ENCODE data around the gene ADAP1.
"Not testable (repeated sequence)": the region's sequence is repeated elsewhere in the genome, so short reads cannot be mapped to it uniquely, and the experiment has no call there.

The ADAP1 gene

GRCh38 chr7:954330-955238 is at the start of gene ADAP1:
Gene ADAP1, minus strand, starts transcription at chr7:954680. Its CDS starts 203 bp downstream, at chr7:954477.
- DNase-seq (ENCODE audit: low read depth in 2 of 2) = peak; percentile 31 to 48

DNA sequence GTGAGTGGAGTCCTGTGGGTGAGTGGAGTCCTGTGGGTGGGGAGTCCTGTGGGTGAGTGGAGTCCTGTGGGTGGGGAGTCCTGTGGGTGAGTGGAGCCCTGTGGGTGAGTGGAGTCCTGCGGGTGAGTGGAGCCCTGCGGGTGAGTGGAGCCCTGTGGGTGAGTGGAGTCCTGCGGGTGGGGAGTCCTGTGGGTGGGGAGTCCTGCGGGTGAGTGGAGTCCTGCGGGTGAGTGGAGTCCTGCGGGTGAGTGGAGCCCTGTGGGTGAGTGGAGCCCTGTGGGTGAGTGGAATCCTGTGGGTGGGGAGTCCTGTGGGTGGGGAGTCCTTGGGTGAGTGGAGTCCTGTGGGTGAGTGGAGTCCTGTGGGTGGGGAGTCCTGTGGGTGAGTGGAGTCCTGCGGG is 48.0 kb upstream of the ADAP1 start:
- not testable (repeated sequence) for DNase-seq (ENCODE audit: low read depth in 2 of 2)

GRCh38 chr7:1002026-1002425 is 47.5 kb upstream of the ADAP1 start:
- DNase-seq (ENCODE audit: low read depth in 2 of 2) = not testable (repeated sequence)

DNA sequence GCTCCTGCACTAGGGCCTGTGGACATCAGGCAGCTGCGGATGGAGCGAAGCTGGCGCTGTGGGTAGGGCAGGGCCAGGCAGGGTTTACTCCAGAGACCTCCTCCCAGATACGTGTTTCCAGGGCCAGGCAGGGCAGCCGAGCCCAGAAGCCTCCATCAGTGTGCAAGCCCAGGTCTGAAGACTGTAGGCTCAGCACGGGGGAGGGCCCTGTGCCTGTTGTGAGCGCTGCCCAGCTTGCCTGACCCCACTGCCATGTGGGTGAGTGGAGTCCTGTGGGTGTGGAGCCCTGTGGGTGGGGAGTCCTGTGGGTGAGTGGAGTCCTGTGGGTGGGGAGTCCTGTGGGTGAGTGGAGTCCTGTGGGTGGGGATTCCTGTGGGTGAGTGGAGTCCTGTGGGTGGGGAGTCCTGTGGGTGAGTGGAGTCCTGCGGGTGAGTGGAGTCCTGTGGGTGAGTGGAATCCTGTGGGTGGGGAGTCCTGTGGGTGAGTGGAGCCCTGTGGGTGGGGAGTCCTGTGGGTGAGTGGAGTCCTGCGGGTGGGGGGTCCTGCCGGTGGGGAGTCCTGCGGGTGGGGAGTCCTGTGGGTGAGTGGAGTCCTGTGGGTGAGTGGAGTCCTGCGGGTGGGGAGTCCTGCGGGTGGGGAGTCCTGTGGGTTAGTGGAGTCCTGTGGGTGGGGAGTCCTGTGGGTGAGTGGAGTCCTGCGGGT is 46.7 kb upstream of the ADAP1 start:
- not testable (repeated sequence) for DNase-seq (ENCODE audit: low read depth in 2 of 2)

DNA sequence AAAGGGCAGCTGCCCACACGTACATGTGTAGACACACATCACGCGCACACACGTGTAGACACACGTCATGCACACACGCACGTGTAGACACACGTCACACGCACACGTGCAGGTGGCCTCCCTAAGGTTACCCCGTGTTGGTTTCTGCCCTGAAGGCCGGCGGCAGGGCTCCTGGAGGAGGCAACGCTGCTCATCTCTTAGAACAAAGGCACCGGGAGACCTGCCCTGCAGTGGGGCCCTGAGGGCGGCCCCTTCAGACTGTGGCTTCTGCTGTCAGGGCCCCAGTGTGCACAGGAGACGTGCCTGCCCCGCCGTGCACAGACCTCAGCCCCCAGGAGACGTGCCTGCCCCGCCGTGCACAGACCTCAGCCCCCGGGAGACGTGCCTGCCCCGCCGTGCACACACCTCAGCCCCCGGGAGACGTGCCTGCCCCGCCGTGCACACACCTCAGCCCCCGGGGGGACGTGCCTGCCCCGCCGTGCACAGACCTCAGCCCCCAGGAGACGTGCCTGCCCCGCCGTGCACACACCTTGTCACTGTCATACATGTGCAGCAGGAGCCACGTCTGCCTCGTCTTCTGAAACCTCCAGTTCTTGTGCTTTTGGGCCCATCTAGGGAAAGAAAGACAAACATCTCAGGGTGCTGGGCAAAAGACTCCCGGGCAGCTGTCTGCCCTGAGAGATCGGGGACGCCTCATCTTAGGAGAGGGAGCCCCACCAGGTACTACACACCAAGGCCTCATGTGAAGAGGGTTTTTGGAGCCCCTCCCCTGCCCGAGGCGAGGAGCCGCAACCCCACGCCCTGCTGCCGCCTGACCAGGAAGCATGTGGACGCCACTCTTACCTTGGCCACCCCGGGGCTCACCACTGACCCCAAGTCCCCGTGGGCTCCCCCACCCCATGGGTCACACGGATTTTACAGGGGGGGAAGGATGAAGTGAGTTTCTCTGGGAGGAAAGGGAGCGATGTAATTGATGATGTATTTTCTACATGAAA is 45.8 kb upstream of the ADAP1 start:
- no peak for DNase-seq (ENCODE audit: low read depth in 2 of 2)

DNA sequence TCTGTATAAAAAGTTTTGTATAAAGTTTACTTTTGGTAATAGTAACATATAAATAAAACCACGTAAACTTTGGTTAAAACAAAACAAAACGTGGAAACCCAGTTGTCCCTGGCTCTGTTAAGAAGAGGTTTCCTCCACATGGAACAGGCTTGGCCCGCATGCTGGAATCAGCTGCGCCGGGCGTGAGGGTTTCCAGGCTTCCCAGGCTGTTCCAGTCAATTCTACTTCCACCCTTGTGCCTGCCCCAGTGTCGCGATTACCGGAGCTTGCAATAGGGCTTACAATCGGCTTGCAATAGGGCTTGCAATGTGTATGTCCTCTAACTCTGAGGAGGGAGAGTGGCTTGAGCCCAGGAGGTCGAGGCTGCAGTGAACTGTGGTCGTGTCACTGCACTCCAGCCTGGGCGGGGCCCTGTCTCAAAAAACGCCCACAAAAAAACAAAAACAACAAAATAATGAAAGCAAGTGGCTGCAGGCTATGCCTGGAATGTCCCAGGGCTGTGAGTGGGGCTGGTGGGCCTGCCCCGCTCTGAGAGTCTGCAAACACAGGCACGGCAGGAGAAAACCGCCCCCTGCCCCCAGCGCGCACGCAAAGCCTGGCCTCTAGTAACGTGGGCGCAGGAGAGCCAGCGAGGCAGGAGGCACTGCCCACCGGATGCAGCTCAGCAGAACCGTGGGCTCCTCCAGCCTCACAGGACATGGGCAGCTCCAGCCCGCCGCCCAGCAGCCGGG is 44.8 kb upstream of the ADAP1 start:
- DNase-seq (ENCODE audit: low read depth in 2 of 2) = no peak

DNA sequence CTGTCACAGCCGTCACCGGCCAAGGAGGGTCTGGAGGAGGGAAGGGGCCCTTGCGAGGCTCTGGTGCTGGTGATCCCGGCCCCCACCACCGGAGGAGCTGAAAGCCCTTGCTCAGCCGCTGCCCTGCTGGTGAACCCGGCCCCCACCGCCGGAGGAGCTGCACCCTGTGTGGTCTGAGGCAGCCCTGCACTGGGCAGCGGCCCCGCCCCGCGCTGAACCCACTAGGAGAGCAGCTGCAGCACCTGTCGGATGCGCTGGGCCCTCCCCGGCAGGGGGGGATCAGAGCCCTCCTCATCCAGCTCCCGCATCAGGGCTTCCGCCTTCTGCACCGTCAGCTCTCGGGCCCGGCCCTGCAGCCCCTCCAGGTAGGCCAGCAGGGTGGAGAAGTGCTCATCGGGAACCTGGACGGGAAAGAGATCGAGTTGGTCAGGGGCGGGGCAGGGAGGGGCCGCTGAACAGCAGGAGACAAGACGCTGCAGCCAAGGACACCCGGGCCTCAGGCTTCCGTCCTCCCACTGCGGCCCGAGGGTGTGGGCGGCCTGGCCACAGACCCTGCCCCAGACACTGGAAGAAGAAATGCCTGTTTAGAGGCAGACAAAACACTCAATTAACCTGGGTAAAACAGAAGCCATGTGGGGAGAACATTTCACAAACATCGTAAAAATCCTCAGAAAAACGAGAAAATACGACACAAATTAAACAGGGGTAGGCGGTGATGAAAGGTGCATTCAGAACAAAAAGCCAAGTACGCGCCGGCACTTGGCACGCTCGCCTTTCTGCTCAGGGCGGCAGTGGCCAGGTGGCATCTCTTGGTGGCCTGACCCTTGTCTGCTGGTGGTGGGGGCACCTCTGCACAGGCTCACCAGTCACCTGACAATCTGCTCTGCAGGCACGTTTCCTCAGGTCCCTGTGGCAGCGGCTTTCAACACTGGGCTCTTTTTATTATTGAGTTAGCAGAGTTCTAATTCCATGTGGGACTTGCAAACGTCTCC is 43.2 kb upstream of the ADAP1 start:
- no peak for DNase-seq (ENCODE audit: low read depth in 2 of 2)

DNA sequence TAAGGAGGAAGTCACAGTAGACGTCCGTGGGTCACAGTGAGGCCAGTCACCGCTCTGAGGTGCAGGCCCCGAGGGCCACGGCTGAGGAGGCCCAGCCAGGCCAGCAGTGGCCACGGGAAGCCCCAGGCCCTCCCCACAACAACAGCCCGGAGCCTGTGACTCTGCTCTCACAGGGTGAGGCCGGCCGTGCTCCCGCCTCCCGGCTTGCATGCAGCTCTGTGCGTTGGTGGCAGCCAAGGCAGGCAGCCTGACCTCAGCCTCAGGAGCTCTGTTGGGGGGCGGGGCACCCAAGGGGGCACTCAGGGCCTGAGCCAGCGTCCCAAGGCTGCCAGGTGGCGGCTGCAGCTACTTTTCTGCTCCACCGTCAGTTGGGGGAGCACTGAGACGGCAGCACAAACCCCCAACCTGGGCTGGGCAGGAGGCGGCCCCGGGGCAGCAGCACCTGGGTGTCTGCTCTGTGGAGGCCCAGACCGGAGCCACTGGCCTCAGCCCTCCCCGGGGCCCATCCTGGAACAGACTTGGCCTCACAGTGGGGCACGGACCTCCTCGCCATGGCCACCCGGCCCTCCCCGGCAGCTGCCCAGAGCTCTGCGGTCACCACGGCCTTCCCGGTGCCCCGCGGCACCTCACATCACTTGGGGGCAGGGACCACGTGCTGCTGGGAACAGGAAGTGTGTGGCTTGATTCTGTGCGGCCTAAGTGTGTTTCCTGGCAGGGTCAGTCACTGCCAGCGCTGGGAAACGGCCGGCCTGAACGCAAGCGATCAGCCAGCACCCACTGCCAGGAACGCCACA is 41.8 kb upstream of the ADAP1 start:
- DNase-seq (ENCODE audit: low read depth in 2 of 2) = no peak

- no peak for DNase-seq (ENCODE audit: low read depth in 2 of 2)
Measured at GRCh38 chr7:995571-995970, 41.1 kb upstream of the ADAP1 start.

DNA sequence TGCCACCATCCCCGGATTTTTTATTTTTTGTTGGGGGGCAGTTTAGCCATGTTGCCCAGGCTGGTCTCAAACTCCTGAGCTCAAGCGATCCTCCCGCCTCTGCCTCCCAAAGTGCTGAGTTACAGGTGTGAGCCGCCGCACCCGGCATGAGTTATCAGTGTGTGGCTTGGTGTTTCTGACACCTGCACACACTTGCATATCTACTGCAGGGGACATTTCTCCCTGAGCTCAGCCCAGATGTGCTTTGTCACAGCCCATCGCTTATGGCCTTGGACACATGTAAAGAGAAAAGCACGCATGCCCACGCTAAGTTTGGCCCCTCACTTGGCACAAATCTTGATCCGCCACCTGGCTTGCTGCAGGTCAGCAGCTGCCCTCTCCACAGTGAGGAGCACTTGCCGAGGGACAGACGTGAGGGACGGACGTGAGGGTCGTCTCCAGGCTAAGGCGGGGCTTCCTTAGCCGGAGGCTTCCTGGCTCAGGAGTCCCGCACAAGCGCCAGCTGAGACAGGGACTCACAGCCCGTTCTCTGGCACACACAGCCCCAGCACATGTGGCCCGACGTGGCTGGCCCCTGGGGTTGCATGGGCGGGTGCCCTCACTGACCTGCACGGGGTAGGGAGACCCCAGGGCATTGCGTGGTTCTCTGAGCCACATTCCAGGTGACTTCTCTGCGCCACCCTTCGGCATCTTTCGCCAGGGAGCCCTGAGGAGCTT is 40.3 kb upstream of the ADAP1 start:
- no peak for DNase-seq (ENCODE audit: low read depth in 2 of 2)

DNA sequence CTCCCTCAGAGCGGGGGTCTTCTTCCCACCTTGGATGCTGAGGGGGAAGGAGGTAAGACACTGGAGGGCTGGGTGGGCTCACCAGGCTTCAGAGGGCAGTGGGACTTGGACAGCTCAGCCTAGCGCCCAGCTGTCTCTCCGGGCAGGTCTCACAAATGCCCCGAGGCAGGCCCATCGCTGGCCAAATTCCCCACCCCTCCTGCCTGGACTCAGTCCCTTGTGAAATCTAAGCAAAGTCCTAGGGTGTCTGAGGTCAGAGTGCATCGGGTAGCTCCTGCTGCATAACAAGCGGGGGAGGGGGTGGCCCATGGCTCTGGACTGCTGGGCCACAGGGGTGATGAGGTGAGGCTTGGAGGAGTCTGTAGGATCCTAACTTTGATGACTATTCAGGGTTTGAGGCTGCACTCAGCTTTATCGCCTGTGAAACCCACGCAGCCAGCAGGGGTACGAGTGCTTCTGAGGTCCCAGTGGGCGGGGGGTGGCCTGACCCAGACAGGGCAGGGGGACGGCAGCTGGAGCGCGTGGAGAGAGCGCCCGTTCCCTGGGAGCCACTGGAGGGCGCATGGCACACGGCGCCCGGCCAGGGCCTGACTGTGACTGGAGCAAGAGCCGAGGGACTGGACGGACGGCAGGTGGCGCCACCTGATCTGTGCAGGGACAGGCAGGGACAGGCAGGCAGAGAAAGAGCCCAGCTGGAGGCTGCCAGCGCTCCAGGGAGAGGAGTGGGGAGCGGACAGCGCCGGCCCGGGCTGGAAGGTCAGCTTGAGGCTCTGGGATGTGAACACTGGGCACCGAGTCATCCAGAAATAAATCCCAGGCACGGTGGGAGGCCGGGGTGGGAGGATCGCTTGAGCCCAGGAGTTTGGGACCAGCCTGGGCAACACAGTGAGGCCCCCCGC is 38.5 kb upstream of the ADAP1 start:
- peak; percentile 95 for DNase-seq (ENCODE audit: low read depth in 2 of 2)

- DNase-seq (ENCODE audit: low read depth in 2 of 2) = no peak
Measured at GRCh38 chr7:991729-992656, 37.5 kb upstream of the ADAP1 start.

DNA sequence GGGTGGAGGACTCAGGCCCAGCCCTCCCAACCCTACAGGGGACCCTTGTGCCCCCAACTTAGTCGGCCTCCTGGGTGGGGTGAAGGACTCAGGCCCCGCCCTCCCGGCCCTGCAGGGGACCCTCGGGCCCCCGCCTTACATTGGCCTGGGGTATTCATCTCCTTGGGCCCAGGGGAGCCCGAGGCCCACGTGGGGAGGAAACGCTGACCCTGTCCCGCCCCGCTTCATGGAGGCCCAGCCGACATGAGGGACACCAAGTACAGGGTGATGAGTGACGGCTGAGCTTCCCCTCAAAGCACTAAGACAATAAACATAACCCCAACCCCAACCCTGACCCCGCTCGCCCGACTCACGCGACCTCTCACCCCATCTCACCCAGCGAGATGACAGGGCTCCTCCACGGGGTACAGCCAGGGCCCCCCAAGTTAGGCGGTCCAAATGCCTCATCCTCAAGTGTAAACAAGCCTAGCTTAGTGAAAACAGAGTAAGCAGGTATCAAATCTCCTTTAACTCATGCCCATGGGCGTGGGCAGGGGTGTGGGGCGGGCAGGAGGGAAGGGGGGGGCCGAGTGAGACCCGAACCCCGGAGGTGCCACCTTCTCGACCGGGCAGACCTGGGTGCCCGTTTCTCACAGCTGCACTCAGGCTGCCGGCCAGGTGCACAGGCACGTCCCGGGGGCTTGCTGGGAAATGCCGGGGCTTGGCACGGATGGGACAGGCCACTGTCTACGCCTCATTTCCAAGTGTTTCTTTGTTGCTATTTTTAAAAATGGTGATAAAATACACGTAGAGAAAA is 36.7 kb upstream of the ADAP1 start:
- DNase-seq (ENCODE audit: low read depth in 2 of 2) = no peak

DNA sequence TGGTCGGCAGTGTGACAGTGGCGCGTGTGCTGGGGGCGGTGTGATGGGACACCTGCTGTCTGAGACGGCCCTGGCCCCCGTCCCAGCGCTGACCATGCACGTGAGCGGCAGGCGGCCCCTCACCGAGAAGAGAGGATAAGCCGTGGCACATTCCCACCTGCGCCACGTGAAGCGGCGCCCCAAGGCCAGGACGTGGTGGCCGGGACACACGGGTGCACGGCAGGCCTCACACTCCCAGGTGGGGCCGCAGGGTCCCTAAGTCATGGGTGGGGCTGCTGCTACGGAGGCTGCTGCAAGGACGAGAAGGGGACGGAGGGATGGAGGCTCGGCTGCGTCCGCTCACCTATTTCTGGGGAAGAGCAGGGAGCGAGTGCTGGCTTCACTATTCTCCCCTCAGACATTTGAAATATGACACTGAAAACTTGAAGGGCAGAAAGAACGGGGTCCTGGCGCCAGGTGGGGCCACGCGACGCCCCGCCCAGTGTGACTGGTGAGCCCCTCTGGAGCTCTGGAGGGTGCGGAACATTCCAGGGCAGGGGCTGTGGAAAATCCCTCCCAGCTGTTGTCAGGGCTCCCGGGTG is 36.0 kb upstream of the ADAP1 start:
- DNase-seq (ENCODE audit: low read depth in 2 of 2) = no peak

- no peak for DNase-seq (ENCODE audit: low read depth in 2 of 2)
Measured at GRCh38 chr7:988963-989529, 34.6 kb upstream of the ADAP1 start.

Measured in stimulated activated CD4-positive, alpha-beta T cell treated with anti-CD3 and anti-CD28 coated beads, Interleukin-4, amount 100 ng/mL, for 48 hours (primary cell).